Muscle of leg (tissue), 11 donors: ENCODE results near the gene IFT57. TPM values are rescaled to one million over a fixed set of nuclear protein-coding genes. Genes with fewer than 3 reads are reported as not detected.

ENCODE experiments used
- DNase-seq: peaks from one replicate; pipeline ENCODE4 v3.0.0; 2013
- H3K27ac ChIP-seq: one replicate; pipeline ENCODE4 v1.5.1; 2013; ENCODE audit warnings: mild to moderate bottlenecking, low read length, control low read depth
- H3K27me3 ChIP-seq: one replicate; pipeline ENCODE4 v1.6.1; 2013; ENCODE audit warnings: low read length; ENCODE audit not compliant: control insufficient read depth, insufficient read depth
- H3K36me3 ChIP-seq: one replicate; pipeline ENCODE4 v1.6.1; 2013; ENCODE audit warnings: low read length; ENCODE audit not compliant: control insufficient read depth, insufficient read depth
- H3K4me1 ChIP-seq: one replicate; pipeline ENCODE4 v1.6.1; 2013; ENCODE audit warnings: low read length; ENCODE audit not compliant: control insufficient read depth, insufficient read depth
- H3K4me3 ChIP-seq: one replicate; pipeline ENCODE4 v1.5.1; 2013; ENCODE audit warnings: low read length, control low read depth
- H3K9me3 ChIP-seq: replicated peaks from 2 replicates; pipeline ENCODE4 v1.6.1; 2013; ENCODE audit warnings: low read depth, low read length; ENCODE audit not compliant: control insufficient read depth
- WGBS: methylation state at CpG from one replicate; pipeline ENCODE4 v1.1.5; 2013; ENCODE audit warnings: missing lambda C conversion rate; ENCODE audit not compliant: insufficient coverage; 5-methylcytosine and 5-hydroxymethylcytosine counted together
- polyA plus RNA-seq, 8 donors: library from polyadenylated mRNA; unstranded; fragments of 120-200 nt; gene quantifications; one replicate each; pipeline versions ENCODE4 v1.2.1 to v1.2.3, GENCODE V29; 2013; ENCODE audit warnings: inconsistent platforms in 1 of 8, low replicate concordance in 1 of 8; ENCODE audit not compliant: insufficient read length in 8 of 8, insufficient read depth in 1 of 8
- total RNA-seq: library from RNA; stranded (reverse); fragments of 120-200 nt; gene quantifications from one replicate; pipeline ENCODE4 v1.2.4, GENCODE V29; 2013

Gene IFT57
- total and polyA plus RNA-seq, 9 donors, result 25.3 to 41.7 (median 32.1) TPM

DNA sequence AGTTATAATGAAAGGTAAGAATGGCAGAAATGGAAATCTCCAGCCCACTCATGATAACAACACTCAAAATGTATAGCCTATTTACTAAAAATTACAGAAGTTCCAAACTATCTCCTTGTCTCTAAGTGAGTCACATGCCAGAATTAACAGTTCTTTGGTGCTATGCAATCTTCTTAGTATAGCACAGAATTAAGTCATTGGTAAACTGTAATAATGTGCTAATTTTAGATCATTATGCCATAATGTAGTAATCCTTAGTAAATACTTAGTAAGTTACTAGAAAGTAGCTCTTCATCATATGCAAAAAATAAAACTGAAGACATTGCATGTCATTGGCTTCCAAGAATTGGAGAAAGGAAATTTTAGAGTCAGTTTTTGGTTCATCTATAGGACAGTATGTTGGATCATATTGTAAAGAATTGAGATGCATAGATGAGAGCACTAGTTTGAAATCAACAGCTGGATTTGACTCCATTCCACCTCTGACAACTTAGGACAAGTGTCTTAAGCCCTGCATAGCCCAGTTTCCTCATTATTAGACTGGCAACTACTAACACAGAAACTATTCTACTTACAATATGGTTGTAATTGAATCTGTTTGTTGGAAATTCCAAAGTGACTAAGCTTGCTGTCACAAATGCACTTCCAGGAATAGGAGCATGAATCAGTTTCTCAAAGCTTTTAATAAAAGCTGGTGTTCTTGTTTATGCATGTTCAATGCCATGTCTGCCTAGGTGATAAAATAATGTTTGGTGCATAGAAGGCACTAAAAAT, 91.3 kb downstream of the IFT57 start:
- H3K4me1 ChIP-seq, result peaks cover 4% of the 10 kb centered on the region
- peak; percentile 36 for DNase-seq

GRCh38 chr3:108130236-108130635, 92.0 kb downstream of the IFT57 start:
- no peak for DNase-seq
- peaks cover 4% of the 10 kb centered on the region for H3K4me1 ChIP-seq
- H3K4me3 ChIP-seq, result no peak overlapping the region
- no peaks in the 10 kb centered on the region for H3K27me3 ChIP-seq
- H3K27ac ChIP-seq, result no peak overlapping the region
- H3K36me3 ChIP-seq, result no peaks in the 10 kb centered on the region
- no peaks in the 10 kb centered on the region for H3K9me3 ChIP-seq
- no CpG with 5 or more reads among the region's 4 CpGs for WGBS

More for the DNA sequence above, 91.3 kb downstream of the IFT57 start:
- H3K27me3 ChIP-seq, result no peaks in the 10 kb centered on the region
- H3K4me3 ChIP-seq, result no peak overlapping the region
- H3K27ac ChIP-seq, result peak overlapping the region; percentile 43
- H3K36me3 ChIP-seq, result no peaks in the 10 kb centered on the region
- no peaks in the 10 kb centered on the region for H3K9me3 ChIP-seq

- Histone ChIP-seq H3K27me3 (no peaks in the 10 kb centered on the region), H3K27ac (no peak overlapping the region), H3K9me3 (no peaks in the 10 kb centered on the region), H3K36me3 (no peaks in the 10 kb centered on the region), H3K4me3 (no peak overlapping the region), H3K4me1 (peaks cover 7% of the 10 kb centered on the region)
- WGBS, result 71% methylated on average over 5 of the region's 9 CpGs
- no peak for DNase-seq
Observed at GRCh38 chr3:108127301-108127988, 94.8 kb downstream of the IFT57 start.

GRCh38 chr3:108126348-108126747, 95.9 kb downstream of the IFT57 start:
- no peak overlapping the region for H3K4me3 ChIP-seq
- H3K36me3 ChIP-seq, result no peaks in the 10 kb centered on the region
- no peak for DNase-seq
- no peaks in the 10 kb centered on the region for H3K27me3 ChIP-seq
- WGBS, result no CpG with 5 or more reads among the region's 1 CpG
- no peak overlapping the region for H3K27ac ChIP-seq
- peaks cover 4% of the 10 kb centered on the region for H3K4me1 ChIP-seq
- no peaks in the 10 kb centered on the region for H3K9me3 ChIP-seq

DNA sequence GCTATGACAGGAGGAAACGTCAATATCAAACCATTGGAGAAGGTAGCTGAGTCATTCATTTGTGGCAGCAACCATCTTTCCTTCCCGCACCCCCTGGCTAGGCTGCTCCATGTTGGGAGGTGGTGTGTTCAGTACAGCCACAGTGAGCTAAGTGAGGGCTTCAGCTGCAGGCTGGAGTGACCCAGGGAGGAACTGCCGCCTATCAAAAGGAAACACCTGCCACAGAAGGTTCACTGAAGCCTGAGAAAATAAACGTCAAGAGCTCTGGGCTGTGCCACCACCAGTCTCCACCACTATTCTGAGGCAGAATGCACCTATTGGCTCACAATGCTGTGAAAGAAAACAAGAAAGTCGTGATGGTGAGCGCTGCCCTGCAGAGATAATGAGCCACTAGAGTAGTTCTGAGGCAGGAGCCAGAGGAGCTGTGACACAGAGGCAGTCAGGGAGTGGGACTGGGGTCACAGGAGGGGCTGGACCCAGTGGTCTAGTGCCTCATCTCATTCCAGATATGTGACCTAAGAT, 96.6 kb downstream of the IFT57 start:
- DNase-seq, result peak; percentile 25
- WGBS, result 46% methylated on average over 3 of the region's 6 CpGs

DNA sequence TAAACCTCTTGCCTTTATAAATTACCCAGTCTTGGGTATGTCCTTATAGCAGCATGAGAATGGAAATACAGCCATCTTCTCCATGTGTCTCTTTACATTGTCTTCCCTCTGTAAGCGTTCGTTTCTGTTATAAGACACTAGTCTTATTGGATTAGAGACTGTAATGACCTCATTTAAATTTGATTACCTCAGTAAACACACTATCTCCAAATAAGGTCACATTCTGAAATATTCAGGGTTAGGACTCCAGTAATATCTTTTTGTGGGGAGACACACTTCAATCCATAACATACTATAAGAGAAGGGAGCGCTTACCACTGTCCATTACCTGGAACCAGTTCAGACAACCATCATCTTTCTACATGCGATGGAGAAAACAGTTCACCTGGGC, 97.1 kb downstream of the IFT57 start:
- no peak for DNase-seq
- H3K27ac ChIP-seq, result peak overlapping the region; percentile 8
- peaks cover 3% of the 10 kb centered on the region for H3K4me1 ChIP-seq
- H3K9me3 ChIP-seq, result no peaks in the 10 kb centered on the region
- no CpG with 5 or more reads among the region's 4 CpGs for WGBS
- H3K36me3 ChIP-seq, result no peaks in the 10 kb centered on the region
- H3K27me3 ChIP-seq, result no peaks in the 10 kb centered on the region
- H3K4me3 ChIP-seq, result no peak overlapping the region

More for the DNA sequence above, 96.6 kb downstream of the IFT57 start:
- Histone ChIP-seq H3K36me3 (no peaks in the 10 kb centered on the region), H3K27me3 (no peaks in the 10 kb centered on the region), H3K27ac (peak overlapping the region; percentile 8), H3K4me3 (no peak overlapping the region), H3K9me3 (no peaks in the 10 kb centered on the region), H3K4me1 (peaks cover 3% of the 10 kb centered on the region)

DNA sequence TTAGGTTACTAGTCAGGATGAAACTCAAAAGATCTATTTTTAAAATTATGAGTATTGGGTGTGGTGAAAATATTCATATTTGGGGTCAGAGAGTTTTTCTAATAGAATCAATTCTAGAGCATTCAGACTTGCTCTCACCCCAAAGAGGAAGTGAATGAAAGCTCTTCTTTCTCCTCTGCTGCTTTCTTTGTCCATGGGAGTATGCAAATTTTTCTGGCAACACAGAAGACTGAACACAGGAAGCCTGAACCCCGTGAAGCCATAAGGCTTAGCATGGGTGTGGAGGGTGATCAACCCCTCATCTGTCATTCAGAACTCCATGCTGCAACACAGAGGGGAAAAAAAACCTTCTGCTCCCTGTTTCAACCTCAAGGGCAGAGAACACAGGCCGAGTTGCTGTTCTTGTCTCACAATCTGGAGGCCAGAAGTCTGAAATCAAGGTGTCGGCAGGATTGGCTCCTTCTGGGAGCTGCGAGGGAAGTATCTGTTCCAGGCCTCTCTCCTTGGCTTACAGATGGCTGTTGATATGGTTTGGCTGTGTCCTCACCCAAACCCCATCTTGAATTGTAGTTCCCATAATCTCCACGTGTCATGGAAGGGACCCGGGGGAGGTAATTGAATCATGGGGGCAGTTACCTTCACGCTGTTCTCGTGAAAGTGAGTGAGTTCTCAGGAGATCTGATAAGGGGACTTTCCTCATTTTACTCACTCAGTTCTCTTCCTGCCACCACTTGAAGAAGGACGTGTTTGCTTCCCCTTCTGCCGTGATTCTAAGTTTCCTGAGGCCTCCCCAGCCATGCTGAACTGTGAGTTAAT, 97.7 kb downstream of the IFT57 start:
- Histone ChIP-seq H3K36me3 (no peaks in the 10 kb centered on the region), H3K27me3 (no peaks in the 10 kb centered on the region), H3K27ac (no peak overlapping the region), H3K4me3 (no peak overlapping the region), H3K4me1 (peaks cover 3% of the 10 kb centered on the region), H3K9me3 (no peaks in the 10 kb centered on the region)
- peak; percentile 36 for DNase-seq
- 40% methylated on average over 1 of the region's 10 CpGs for WGBS

- Histone ChIP-seq H3K4me1 (peaks cover 3% of the 10 kb centered on the region), H3K27ac (no peak overlapping the region), H3K27me3 (no peaks in the 10 kb centered on the region), H3K4me3 (no peak overlapping the region), H3K36me3 (no peaks in the 10 kb centered on the region), H3K9me3 (no peaks in the 10 kb centered on the region)
- DNase-seq, result no peak
- 89% methylated on average over 2 of the region's 3 CpGs for WGBS
Observed at GRCh38 chr3:108123326-108123725, 98.9 kb downstream of the IFT57 start.

DNA sequence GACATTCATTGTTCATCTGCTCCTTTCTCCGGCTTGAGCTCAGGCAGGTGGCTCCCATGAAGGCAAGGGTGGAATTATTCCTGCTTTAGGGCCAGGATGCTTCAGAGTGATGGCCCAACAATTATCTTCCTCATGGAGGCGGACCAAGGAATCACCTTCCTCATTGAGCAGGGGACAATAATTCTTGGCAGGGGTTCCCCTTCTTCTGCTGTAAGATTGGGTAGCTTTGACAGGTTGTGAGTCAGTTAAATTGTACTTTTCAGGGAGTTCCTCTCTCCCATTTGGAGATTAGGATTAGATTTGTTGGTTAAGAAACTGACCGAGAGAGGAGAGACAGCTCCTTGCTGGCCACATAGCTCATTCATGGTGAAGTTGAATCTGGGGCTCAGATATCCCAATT, 99.9 kb downstream of the IFT57 start:
- no CpG with 5 or more reads among the region's 3 CpGs for WGBS
- Histone ChIP-seq H3K27me3 (no peaks in the 10 kb centered on the region), H3K4me1 (peaks cover 3% of the 10 kb centered on the region), H3K9me3 (no peaks in the 10 kb centered on the region), H3K27ac (no peak overlapping the region), H3K4me3 (no peak overlapping the region), H3K36me3 (no peaks in the 10 kb centered on the region)
- no peak for DNase-seq
